IMR-90 (cell line): ENCODE results near the gene CTNNBIP1.

ENCODE experiments used
- CTCF ChIP-seq: conservative IDR thresholded peaks from 2 replicates; pipeline ENCODE4 v1.5.1; 2012; ENCODE audit warnings: mild to moderate bottlenecking, low read depth, low read length, improper control_type of control experiment
- FOS ChIP-seq: fragments of 150-350 bp; IDR thresholded peaks from 2 replicates; pipeline ENCODE4 v1.6.1; 2016; ENCODE audit warnings: low read depth, low read length
- MXI1 ChIP-seq: IDR thresholded peaks from 2 replicates; pipeline ENCODE4 v1.6.1; 2012; ENCODE audit warnings: low read depth, mild to moderate bottlenecking, low read length, moderate library complexity, borderline replicate concordance
- RFX5 ChIP-seq: IDR thresholded peaks from 2 replicates; pipeline ENCODE4 v1.8.0; 2012; ENCODE audit warnings: low read depth, mild to moderate bottlenecking, low read length, moderate library complexity

DNA sequence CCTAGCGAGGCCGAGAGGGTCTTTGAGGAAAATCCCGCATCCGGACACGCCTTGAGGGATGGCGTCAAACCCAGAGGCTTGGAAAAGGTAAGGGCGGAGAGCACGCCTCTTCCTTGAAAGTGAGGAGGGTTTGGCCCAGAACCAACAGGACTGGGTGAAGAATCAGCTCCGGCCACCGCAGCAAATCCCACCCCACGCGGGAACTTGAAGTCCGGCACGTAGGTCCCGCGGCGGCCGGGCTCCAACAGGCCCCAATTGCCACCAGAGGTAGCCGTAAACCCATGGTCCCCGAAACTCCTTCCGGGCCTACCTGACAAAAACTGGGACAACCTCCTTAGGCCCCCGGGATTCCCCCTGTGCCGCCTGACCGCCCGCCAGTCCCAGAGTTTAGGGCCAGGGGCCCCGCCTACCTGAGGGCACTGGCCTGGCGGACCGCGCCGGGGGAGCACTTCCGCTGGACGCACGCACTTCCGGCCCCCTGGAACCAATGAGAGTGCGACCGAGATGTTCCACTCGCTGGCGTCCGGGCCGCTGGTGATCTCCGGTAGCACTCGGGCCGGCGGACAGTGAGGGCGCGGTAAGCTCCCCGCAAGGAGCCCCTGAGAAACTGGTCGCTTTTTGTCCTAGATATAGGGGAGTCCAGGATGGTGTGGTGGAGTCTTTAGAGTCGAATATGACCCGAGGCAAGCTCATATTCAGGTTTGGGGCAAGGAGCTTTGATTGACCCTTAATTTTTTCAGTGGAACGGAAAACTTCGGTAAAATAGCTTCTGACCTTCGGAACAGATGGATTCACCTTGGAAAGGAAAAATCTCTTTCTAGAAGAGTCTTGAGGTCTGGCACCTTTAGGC lies 33.1 kb upstream of the CTNNBIP1 start, which contains the start of the genes LZIC and NMNAT1:
- TF ChIP-seq CTCF (no peak), RFX5 (no peak), MXI1 (peak; percentile 54; the same call in 1 of the 2 replicates), FOS (no peak)
